ENCODE measurements around the gene SERPINB4.

SERPINB4 gene

GRCh38 chr18:63627819-63628218, 16.2 kb downstream of the SERPINB4 start:
- in situ Hi-C loops (cut with HindIII; ENCODE audit: low sequenced_read_pairs) = no loop called here

GRCh38 chr18:63626431-63626830, 17.6 kb downstream of the SERPINB4 start:
- in situ Hi-C loops (cut with HindIII; ENCODE audit: low sequenced_read_pairs) = no loop called here

GRCh38 chr18:63624863-63625262, 19.2 kb downstream of the SERPINB4 start:
- in situ Hi-C loops (cut with HindIII; ENCODE audit: low sequenced_read_pairs) = no loop called here

DNA sequence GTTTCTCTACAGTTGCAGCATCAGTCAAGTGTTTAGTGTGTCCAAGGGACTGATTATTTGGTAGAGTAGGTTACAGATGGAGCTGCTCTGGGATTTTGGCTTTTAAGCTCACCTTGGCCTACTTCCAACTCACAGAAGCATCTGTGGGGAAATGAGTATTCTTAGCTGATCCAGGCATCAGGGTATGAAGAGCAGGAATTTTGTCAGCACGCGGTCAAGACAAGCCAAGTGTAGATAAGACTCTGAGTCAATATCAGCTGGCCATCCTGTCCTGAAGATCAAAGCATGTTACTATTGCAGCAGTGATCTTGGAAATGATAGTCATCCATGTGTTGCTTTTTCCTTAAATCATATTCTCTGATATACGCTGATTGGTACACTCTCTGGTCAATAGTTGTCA, 24.4 kb downstream of the SERPINB4 start:
- in situ Hi-C loops (cut with HindIII; ENCODE audit: low sequenced_read_pairs) = no loop called here

DNA sequence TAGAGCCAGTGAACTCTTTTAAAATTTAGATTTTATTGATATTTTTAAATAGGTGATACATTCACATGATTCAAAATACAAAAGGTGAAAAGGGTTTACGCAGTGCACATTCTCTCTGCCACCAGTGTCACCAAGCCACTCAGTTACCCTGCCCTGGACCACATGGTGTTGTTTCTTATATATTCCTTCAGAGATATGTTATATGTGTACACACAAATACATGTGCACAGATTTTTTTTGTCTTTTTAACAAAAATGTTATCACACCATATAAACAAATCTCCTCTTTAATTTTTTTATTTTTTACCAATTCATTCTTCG, 26.2 kb downstream of the SERPINB4 start:
- in situ Hi-C loops (cut with HindIII; ENCODE audit: low sequenced_read_pairs) = no loop called here

- in situ Hi-C loops (cut with HindIII; ENCODE audit: low sequenced_read_pairs) = no loop called here
Measured at GRCh38 chr18:63617049-63617914, 26.8 kb downstream of the SERPINB4 start.

DNA sequence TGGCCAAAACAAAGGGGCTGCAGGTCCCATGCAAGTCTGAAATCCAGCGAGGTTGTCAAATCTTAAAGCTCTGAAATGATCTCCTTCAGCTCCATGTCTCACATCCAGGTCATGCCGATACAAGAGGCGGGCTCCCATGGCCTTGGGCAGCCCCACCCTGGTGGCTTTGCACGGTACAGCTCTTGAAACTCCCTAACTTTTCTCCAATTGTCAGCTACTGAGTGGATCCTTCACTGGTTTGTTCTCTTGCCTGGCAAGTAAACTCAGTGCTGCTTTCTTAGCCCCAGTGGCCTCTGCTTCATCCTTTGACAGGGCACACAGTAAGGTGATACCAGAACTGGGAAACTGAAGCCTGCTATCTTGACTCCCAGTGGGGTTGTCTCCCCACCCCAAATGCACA, 30.6 kb downstream of the SERPINB4 start:
- in situ Hi-C loops (cut with HindIII; ENCODE audit: low sequenced_read_pairs) = no loop called here

- in situ Hi-C loops (cut with HindIII; ENCODE audit: low sequenced_read_pairs) = no loop called here
Measured at GRCh38 chr18:63606526-63606925, 37.5 kb downstream of the SERPINB4 start.

DNA sequence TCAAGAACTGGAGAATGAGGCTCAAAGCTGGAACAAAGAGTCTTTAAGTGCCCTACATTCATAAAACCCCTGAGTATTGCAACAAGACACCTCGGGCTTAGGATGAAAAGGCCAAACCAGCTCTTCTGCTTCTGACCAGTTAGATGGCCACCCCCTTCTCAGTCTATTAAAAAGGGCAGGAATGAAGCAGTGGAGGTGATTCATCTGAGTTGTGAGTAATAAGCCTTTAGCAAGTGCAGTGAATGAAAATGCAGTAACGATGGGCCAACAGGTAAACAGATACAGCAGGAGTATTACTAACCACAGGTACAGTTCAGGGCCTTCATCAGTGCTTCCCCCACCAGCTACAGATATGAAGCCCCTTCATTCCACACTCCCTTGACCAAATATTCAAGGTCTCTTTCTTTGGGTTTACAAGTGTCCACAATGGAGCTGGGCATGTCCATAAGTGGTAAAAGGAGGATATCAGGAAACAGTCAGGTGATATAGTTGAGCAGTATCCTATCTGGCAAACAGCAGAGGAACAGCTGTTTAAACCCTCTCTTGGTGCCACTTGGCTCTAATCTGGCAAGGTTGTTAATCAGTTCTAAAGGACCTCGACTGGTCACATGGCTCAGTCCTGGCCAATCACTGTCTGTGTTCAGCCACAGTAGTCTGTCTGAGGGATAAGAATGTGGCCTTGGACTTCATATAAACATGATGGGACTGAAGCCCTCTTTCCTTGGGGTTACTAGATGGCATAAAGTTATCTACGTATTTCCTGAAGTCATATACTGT, 39.1 kb downstream of the SERPINB4 start:
- in situ Hi-C loops (cut with HindIII; ENCODE audit: low sequenced_read_pairs) = no loop called here

DNA sequence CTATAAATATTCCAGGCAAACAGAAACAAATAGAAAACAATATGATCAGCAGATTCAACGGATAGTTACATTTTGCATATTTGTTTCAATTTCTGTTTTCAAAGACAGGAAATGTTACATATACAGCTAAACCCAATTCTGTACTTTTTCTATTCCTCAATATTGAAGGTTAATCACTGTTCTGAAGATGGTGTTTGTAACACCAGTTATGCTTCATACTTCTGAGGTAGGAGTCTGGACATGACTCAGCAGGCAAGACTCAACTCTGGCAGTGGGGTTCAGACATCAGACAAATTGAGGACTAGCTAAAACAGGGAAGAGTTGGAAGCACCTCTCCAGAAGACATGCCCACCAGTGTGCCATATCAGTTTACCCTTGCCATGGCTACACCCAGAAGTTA, 40.3 kb downstream of the SERPINB4 start:
- in situ Hi-C loops (cut with HindIII; ENCODE audit: low sequenced_read_pairs) = no loop called here

DNA sequence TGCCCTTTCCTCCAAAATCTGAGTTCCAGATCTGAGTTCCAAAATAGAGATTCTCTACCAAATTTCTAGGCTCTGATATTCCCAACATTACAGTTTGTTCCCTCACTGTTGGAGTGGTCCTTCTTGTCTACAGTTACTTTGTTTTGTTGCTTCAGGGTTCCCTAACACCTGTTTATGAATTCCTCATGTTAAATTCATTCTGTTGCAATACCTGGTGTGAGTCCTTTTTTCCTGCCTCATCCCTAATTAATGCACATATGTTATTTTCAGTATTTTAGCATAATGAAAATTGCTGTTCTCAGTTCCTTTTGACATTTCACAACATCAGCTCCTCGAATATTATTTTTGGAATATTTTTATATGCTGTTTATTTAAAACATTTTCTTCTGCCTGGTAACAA, 40.7 kb downstream of the SERPINB4 start:
- in situ Hi-C loops (cut with HindIII; ENCODE audit: low sequenced_read_pairs) = no loop called here

DNA sequence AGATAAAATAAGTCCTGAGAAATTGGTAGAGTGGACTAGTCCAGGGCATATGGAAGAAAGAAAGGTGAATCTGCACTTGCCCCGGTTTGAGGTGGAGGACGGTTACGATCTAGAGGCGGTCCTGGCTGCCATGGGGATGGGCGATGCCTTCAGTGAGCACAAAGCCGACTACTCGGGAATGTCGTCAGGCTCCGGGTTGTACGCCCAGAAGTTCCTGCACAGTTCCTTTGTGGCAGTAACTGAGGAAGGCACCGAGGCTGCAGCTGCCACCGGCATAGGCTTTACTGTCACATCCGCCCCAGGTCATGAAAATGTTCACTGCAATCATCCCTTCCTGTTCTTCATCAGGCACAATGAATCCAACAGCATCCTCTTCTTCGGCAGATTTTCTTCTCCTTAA, 47.1 kb downstream of the SERPINB4 start:
- in situ Hi-C loops (cut with HindIII; ENCODE audit: low sequenced_read_pairs) = no loop called here

DNA sequence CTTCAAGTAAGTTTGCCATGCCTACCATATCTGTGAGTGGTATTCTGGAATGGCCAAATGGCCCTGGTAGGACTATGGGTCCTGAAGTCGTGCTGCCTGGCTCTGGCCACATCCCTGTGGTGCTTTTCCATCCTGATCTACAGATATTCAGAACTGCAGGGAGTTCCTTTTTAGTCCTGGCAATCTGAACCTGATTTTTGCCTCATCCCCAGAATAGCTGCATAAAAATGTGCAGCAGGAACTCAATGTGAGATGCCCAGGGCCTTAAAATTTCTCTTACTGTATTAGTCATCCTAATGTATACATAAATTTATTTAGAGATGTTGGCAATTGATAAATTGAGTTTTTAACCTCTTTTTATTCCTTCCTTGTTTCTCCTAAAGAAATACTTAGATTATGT, 51.6 kb downstream of the SERPINB4 start:
- in situ Hi-C loops (cut with HindIII; ENCODE audit: low sequenced_read_pairs) = no loop called here

- in situ Hi-C loops (cut with HindIII; ENCODE audit: low sequenced_read_pairs) = no loop called here
Measured at GRCh38 chr18:63591725-63592124, 52.3 kb downstream of the SERPINB4 start.

GRCh38 chr18:63590966-63591695, 52.9 kb downstream of the SERPINB4 start:
- in situ Hi-C loops (cut with HindIII; ENCODE audit: low sequenced_read_pairs) = no loop called here

- in situ Hi-C loops (cut with HindIII; ENCODE audit: low sequenced_read_pairs) = no loop called here
Measured at GRCh38 chr18:63590373-63590772, 53.7 kb downstream of the SERPINB4 start.

DNA sequence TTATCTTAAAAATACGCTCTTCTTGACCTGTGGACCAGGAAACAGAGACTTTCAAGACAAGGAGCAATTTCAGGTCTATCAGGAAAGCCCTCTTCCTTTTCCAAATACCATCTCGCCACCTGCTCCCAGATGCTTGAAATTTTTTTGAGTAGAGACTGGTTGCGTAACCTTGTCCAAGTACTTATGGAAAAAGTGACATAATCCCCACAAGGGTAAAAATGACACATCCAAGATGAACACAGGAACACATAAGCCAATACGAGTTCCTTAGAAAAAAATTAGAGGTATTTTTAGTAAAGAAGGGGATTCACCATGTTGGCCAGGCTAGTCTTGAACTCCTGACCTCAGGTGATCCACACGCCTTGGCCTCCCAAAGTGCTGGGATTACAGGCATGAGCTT, 55.1 kb downstream of the SERPINB4 start:
- in situ Hi-C loops (cut with HindIII; ENCODE audit: low sequenced_read_pairs) = no loop called here
